SK-N-MC (cell line): ENCODE results near the gene JPH3.

Source experiments
- DNase-seq: peaks from one replicate; pipeline ENCODE4 v3.0.0-alpha.2; 2011; ENCODE audit warnings: low read depth, low spot score
- H3K27ac ChIP-seq: fragments of 200-600 bp; sonication (generic); 2 replicates; pipeline ENCODE4 v1.5.1; 2016; ENCODE audit warnings: mixed run types
- H3K36me3 ChIP-seq: fragments of 200-600 bp; sonication (generic); 2 replicates; pipeline ENCODE4 v1.6.1; 2017; ENCODE audit warnings: antibody characterized with exemption, low read length, mixed read lengths; ENCODE audit not compliant: insufficient read depth
- H3K4me3 ChIP-seq: fragments of 200-600 bp; sonication (generic); 2 replicates; pipeline ENCODE4 v1.5.1; 2016
- H3K9ac ChIP-seq: fragments of 200-600 bp; sonication (generic); 2 replicates; pipeline ENCODE4 v1.8.0; 2017; ENCODE audit warnings: mixed run types, mixed read lengths; ENCODE audit not compliant: insufficient read length
- H3K9me3 ChIP-seq: fragments of 200-600 bp; sonication (generic); 2 replicates; pipeline ENCODE4 v1.6.1; 2017; ENCODE audit warnings: low read depth, mild to moderate bottlenecking, antibody characterized with exemption, low read length, moderate library complexity, mixed read lengths
- EZH2 ChIP-seq: fragments of 200-600 bp; sonication (generic); IDR thresholded peaks from one replicate; pipeline ENCODE4 v1.6.1; 2017; ENCODE audit warnings: antibody characterized with exemption
- FOXP2 ChIP-seq: optimal IDR thresholded peaks from 2 replicates; pipeline ENCODE3; 2011; ENCODE audit warnings: mild to moderate bottlenecking, moderate library complexity; ENCODE audit not compliant: insufficient read depth; ENCODE audit errors: extremely low read length, control extremely low read depth
- POLR2AphosphoS5 ChIP-seq: IDR thresholded peaks from 2 replicates; pipeline ENCODE4 v1.6.1; 2012; ENCODE audit warnings: mild to moderate bottlenecking, low read depth, low read length, borderline replicate concordance

The JPH3 gene

GRCh38 chr16:87658564-87659225 lies 56.4 kb downstream of the JPH3 start:
- TF ChIP-seq FOXP2 (no peak), EZH2 (no peak), POLR2AphosphoS5 (no peak)
- Histone ChIP-seq H3K9me3 (no peaks in the 10 kb centered on the region), H3K36me3 (no peaks in the 10 kb centered on the region), H3K4me3 (no peak overlapping the region), H3K27ac (no peak overlapping the region), H3K9ac (no peak overlapping the region)
- no peak for DNase-seq

DNA sequence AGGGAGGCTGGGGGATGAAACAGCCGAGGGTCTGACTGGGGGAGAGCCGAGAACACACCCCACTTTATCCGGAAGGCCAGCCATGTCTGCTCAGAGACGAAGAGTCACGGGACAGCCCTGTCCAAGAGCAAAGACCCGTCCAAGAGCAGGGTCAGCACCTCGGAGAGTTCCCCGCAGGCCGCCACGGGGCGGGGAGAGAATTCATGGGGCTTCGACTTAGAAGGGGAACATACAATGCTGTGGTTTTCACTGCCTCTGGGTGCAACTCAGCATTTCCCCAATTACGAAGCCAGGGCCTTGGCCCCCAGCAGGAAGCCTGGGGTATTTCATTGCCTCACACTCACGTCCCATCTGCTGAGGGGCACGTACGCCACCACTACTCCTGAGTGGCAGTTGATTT lies 59.3 kb downstream of the JPH3 start:
- no peaks in the 10 kb centered on the region for H3K9me3 ChIP-seq
- no peaks in the 10 kb centered on the region for H3K36me3 ChIP-seq
- H3K9ac ChIP-seq = no peak overlapping the region
- TF ChIP-seq POLR2AphosphoS5 (no peak), FOXP2 (no peak), EZH2 (no peak)
- no peak overlapping the region for H3K4me3 ChIP-seq
- H3K27ac ChIP-seq = no peak overlapping the region
- no peak for DNase-seq

DNA sequence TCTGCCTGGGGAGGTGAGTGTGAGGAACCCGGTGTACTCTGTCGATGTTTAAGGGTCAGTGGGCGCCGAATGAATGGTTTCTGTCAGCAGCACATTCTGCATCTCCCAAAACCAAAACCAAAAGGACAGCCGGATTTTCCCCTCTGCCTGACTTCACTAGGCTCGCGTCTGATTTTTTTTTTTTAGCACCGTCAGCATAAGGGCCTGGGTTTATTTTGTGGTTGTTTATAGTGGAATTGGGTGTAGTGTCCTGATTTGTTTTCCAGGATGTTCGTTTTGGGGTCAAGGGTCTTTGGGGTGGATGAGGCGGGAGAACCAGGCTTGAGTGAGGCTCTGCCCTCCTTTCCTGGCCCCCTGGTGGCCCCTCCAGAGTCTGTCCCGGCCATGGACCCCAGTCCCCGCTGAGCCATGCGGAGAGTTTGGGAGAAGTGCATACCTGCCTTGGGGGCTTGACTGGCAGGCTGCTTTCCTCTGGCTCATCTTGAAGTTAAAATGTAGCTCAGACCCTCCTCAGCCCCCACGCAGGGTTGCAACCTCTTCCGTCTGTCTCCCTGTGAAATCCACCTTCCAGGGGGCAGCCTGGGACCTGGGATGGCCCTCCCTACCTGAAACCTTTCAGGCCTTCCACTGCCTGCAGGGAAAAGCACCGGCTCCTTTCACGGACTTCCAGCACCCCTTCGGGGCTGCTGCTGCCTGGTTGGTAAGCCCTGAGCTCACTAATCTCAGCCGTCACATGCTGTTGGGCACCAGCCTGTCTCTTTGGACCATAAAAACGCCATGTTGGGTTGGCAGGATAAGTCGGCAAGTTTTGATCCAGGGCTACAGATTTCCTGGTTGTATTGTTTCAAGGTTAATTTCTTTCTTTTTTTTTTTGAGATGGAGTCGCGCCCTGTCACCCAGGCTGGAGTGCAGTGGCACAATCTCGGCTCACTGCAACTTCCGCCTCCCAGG lies 60.2 kb downstream of the JPH3 start:
- TF ChIP-seq FOXP2 (no peak), POLR2AphosphoS5 (no peak), EZH2 (no peak)
- Histone ChIP-seq H3K4me3 (no peak overlapping the region), H3K9ac (no peak overlapping the region), H3K9me3 (no peaks in the 10 kb centered on the region), H3K36me3 (no peaks in the 10 kb centered on the region), H3K27ac (no peak overlapping the region)
- no peak for DNase-seq

DNA sequence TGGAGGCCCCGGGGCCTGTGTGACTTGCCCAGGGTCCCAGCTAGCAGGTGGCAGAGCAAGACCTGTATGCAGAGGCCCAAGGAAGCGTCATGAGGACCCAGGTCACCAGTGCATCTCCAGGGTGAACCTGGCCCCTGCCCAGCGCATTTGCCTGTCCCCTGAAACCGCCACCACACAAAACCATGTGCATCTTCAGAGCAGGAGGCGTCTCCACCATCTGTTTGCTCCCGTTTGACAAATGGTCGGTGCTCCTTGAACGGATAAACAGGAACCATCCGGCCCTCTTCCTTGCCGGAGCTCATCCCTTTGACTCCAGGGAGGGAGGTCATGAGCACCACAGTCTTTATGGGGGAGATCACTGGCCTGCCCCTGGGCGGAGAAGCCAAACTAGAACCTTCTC lies 62.5 kb downstream of the JPH3 start:
- Histone ChIP-seq H3K9ac (no peak overlapping the region), H3K27ac (no peak overlapping the region), H3K36me3 (no peaks in the 10 kb centered on the region), H3K9me3 (no peaks in the 10 kb centered on the region), H3K4me3 (no peak overlapping the region)
- TF ChIP-seq FOXP2 (no peak), POLR2AphosphoS5 (no peak), EZH2 (no peak)
- no peak for DNase-seq

- no peaks in the 10 kb centered on the region for H3K36me3 ChIP-seq
- TF ChIP-seq EZH2 (no peak), FOXP2 (no peak), POLR2AphosphoS5 (no peak)
- H3K9ac ChIP-seq = no peak overlapping the region
- DNase-seq = no peak
- no peak overlapping the region for H3K27ac ChIP-seq
- no peak overlapping the region for H3K4me3 ChIP-seq
- no peaks in the 10 kb centered on the region for H3K9me3 ChIP-seq
Measured at GRCh38 chr16:87665193-87665592, 62.9 kb downstream of the JPH3 start.

DNA sequence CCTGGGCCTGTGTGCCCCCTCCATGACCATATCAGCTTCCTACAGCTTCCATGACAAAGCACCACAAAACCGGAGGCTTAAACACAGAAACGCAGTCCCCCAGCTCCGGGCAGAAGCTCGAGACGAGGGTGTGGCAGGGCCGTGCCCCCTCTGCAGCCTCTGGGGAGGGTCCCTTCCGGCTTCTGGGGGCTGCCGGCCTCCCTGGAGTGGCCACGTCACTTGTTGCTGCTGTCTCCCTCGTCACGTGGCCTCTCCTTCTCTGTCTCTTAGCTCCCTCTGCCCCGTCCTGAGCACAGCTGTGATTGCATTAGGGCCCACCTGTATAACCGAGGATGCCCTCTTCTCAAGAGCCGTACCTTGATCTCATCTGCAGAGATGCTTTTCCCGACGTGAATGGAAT lies 64.6 kb downstream of the JPH3 start:
- Histone ChIP-seq H3K9ac (no peak overlapping the region), H3K36me3 (no peaks in the 10 kb centered on the region), H3K4me3 (no peak overlapping the region), H3K9me3 (no peaks in the 10 kb centered on the region), H3K27ac (no peak overlapping the region)
- DNase-seq = no peak
- TF ChIP-seq FOXP2 (no peak), POLR2AphosphoS5 (no peak), EZH2 (no peak)

DNA sequence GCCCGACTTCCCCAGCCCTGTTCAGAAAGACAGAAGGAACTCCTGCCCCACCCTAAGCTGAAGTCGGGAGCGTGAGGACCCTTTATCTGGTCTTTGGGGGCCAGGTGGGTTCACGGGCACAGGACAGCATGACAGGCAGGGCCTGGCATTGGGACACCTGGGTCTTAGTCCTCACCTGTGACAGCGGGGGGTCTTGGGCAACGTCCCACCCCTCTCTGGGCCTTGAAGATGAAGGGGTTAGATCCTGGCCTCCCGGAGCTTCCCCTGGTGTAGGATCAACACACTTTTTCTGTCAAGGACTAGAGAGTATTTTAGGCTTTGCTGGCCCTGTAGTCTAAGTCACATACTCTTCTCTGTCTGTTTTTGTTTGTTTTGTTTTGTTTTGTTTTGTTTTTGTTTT lies 65.1 kb downstream of the JPH3 start:
- TF ChIP-seq FOXP2 (no peak), POLR2AphosphoS5 (no peak), EZH2 (no peak)
- DNase-seq = no peak
- no peaks in the 10 kb centered on the region for H3K9me3 ChIP-seq
- no peak overlapping the region for H3K9ac ChIP-seq
- H3K36me3 ChIP-seq = no peaks in the 10 kb centered on the region
- H3K4me3 ChIP-seq = no peak overlapping the region
- H3K27ac ChIP-seq = no peak overlapping the region

DNA sequence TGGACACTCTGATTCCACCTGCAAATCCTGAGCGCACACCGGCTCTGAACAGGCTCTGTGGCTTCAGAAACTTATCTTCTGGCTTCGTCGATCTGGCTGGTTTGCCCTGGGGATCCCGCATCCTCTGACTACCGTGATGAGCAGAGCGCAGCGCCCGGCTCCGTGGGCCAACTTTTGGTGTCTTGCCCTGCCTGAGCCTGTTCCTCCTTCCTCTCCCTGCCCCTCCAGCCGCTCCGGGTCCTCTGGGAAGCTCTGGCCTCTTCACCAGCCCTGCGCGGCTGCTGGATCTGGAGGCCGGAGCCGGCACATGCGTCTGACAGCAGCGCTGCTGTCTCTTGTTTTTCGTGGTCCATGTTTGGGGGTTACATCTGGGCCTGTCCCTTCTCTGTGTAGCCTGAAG lies 65.6 kb downstream of the JPH3 start:
- no peaks in the 10 kb centered on the region for H3K36me3 ChIP-seq
- no peaks in the 10 kb centered on the region for H3K9me3 ChIP-seq
- DNase-seq = no peak
- no peak overlapping the region for H3K27ac ChIP-seq
- no peak for TF ChIP-seq EZH2
- TF ChIP-seq FOXP2 = no peak
- no peak for TF ChIP-seq POLR2AphosphoS5
- no peak overlapping the region for H3K4me3 ChIP-seq
- H3K9ac ChIP-seq = no peak overlapping the region
